Lung (tissue), 12 donors: Measurements from ENCODE around the gene ARL11. TPM values are rescaled to one million over a fixed set of nuclear protein-coding genes. Genes with fewer than 3 reads are reported as not detected.

Source experiments
- ATAC-seq: fragments of 200-7000 bp; cut with Tn5 transposase; one replicate; pipeline ENCODE4 v1.9.1; 2020; ENCODE audit warnings: moderate number of reproducible peaks; ENCODE audit not compliant: insufficient read depth, low FRiP score
- DNase-seq, 3 donors: peaks; one replicate each; pipeline ENCODE4 v3.0.0-alpha.2; 2013 to 2017
- H3K27ac ChIP-seq, 2 donors: one replicate each; pipeline ENCODE4 v1.5.1; 2013; ENCODE audit warnings: mild to moderate bottlenecking in 2 of 2, moderate library complexity in 2 of 2, control low read depth in 1 of 2, inconsistent platforms in 1 of 2, low read depth in 1 of 2, low read length in 1 of 2
- H3K27me3 ChIP-seq, 3 donors: one replicate each; pipeline ENCODE4 v1.5.1; 2013; ENCODE audit warnings: low read length in 2 of 3; ENCODE audit not compliant: control insufficient read depth in 3 of 3, insufficient read depth in 3 of 3
- H3K36me3 ChIP-seq, 4 donors: one replicate each; pipeline ENCODE4 v1.5.1; 2013; ENCODE audit warnings: low read length in 4 of 4, mild to moderate bottlenecking in 1 of 4, moderate library complexity in 1 of 4; ENCODE audit not compliant: control insufficient read depth in 4 of 4, insufficient read depth in 4 of 4
- H3K4me1 ChIP-seq, 5 donors: one replicate each; pipeline ENCODE4 v1.5.1; 2013; ENCODE audit warnings: low read length in 5 of 5, mild to moderate bottlenecking in 2 of 5, moderate library complexity in 1 of 5; ENCODE audit not compliant: control insufficient read depth in 5 of 5, insufficient read depth in 5 of 5
- H3K4me3 ChIP-seq: one replicate; pipeline ENCODE4 v1.5.1; 2013; ENCODE audit warnings: mild to moderate bottlenecking, control low read depth, moderate library complexity
- H3K9ac ChIP-seq, 2 donors: one replicate each; pipeline ENCODE4 v1.5.1; 2013; ENCODE audit warnings: low read length in 2 of 2, control low read depth in 1 of 2; ENCODE audit not compliant: insufficient read depth in 1 of 2
- H3K9me3 ChIP-seq, 4 donors: one replicate each; pipeline ENCODE4 v1.5.1; 2013; ENCODE audit warnings: low read length in 3 of 4, mild to moderate bottlenecking in 1 of 4, moderate library complexity in 1 of 4; ENCODE audit not compliant: control insufficient read depth in 4 of 4, insufficient read depth in 3 of 4
- WGBS, 2 donors: extraction: QIAGEN DNeasy Blood & Tissue Kit; methylation state at CpG; one replicate each; pipeline ENCODE4 v1.1.7; 2013; 5-methylcytosine and 5-hydroxymethylcytosine counted together
- polyA plus RNA-seq, 2 donors: library from polyadenylated mRNA; stranded (reverse); fragments of 200-250 nt; gene quantifications; one replicate each; pipeline ENCODE4 v1.2.1, GENCODE V29; 2013
- total RNA-seq, 2 donors: library from RNA; depleted of rRNA in 1 of 2; stranded (reverse); fragments of >200 nt in 1 of 2; gene quantifications; one replicate each; pipeline ENCODE4 v1.2.1, GENCODE V29; 2014 to 2021
- TF ChIP-seq, protein P1 (sequence below): IDR thresholded peaks from 2 replicates; pipeline ENCODE4 v1.5.1; 2012; ENCODE audit warnings: mild to moderate bottlenecking; ENCODE audit errors: control extremely low read depth, extremely low read depth
- donor health status: control.
- donor health status: control.
- donor health status: Bipolar disorder and iron deficiency.
- donor health status: healthy.
- donor health status: DM: yes; HTN: yes; CAD: no.

Gene ARL11
- total and polyA plus RNA-seq, 4 donors = 1.1 to 8.9 (median 4.4) TPM

DNA sequence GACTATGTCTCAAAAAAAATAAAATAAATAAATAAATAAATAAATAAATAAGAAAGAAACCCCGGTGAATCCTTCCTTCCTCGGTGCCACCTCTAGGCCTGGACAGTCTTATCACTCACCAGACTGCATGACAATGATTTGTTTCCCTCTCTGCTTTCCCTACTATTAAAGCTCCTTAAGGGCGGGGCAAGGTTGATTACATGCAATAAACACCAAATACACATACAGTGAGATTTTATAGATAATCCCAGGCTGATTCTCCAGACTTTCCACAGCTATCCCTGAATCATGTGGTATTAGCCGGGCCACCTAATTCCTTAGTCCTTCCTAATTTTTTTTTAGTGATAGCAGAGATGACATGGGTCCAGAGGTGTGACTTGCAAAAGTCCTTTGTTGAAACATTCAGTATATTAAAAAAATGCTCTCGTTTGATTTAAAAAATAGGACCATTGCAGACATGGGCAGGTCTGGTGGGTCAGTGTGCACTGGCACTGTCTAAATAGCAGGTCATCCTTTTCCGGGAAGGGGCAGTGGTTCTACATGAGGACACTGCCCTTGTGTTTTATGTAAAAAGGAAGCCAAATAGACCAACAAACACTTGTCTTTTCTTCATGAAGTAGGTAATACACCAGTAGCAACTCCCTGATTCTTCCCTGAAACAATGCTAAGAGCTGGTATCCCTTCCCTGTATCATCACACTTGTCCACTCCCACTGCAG is 48.4 kb downstream of the ARL11 start:
- Histone ChIP-seq H3K27ac (no peak overlapping the region), H3K36me3 (peaks cover 0 to 8% (median 4%) of the 10 kb centered on the region in 4 donors), H3K4me1 (no peaks in the 10 kb centered on the region), H3K9me3 (no peaks in the 10 kb centered on the region), H3K27me3 (no peaks in the 10 kb centered on the region), H3K9ac (no peak overlapping the region), H3K4me3 (no peak overlapping the region)
- WGBS, 2 donors = 94 to 96% methylated on average over 6 of the region's 6 CpGs
- ATAC-seq = no peak
- TF ChIP-seq, protein P1, sequence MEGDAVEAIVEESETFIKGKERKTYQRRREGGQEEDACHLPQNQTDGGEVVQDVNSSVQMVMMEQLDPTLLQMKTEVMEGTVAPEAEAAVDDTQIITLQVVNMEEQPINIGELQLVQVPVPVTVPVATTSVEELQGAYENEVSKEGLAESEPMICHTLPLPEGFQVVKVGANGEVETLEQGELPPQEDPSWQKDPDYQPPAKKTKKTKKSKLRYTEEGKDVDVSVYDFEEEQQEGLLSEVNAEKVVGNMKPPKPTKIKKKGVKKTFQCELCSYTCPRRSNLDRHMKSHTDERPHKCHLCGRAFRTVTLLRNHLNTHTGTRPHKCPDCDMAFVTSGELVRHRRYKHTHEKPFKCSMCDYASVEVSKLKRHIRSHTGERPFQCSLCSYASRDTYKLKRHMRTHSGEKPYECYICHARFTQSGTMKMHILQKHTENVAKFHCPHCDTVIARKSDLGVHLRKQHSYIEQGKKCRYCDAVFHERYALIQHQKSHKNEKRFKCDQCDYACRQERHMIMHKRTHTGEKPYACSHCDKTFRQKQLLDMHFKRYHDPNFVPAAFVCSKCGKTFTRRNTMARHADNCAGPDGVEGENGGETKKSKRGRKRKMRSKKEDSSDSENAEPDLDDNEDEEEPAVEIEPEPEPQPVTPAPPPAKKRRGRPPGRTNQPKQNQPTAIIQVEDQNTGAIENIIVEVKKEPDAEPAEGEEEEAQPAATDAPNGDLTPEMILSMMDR = no peak
- DNase-seq = no peak

DNA sequence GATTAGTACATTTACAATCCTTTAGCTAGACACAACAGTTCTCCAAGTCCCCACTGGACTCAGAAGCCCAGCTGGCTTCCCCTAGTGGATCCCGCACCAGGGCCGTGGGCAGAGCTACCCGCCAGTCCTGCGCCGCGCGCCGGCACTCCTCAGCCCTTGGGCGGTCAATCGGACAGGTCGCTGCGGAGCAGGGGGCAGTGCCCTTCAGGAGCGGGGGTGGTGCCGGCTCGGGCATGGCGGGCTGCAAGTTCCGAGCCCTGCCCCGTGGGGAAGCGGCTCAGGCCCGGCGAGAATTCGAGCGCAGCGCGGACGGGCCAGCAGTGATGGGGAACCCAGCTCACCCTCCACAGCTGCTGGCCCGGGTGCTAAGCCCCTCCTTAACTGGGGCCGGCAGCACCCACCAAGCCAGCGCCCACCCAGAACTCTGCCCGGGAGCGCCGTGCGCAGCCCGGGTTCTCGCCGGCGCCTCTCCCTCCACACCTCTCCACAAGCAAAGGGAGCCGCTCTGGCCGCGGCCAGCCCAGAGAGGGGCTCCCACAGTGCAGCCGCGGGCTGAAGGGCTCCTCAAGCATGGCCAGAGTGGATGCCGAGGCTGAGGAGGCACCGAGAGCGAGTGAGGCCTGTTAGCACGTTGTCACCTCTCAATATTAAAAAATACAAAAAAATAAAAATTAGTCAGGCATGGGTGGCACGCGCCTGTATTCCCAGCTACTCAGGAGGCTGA is 50.0 kb downstream of the ARL11 start:
- ATAC-seq (no peak), DNase-seq (no peak)
- 95 to 96% methylated on average over 48 of the region's 48 CpGs for WGBS, 2 donors

DNA sequence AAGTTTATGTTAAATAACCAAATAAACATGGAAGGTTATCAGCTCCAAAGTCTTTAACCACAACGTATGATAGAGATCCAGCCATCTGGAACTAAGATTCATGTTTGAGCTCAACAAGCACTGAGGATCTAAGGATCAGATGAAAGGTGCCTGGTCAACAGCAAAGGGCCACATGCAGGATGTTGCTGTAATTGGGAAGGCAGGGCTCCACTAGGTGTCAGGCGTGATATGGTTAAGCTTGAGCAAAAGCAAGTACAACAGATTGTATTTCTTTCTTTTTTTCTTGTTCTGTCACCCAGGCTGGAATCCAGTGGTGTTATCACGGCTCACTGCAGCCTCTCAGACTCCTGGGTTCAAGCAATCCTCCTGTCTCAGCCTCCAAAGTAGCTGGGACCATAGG is 50.9 kb downstream of the ARL11 start:
- Histone ChIP-seq H3K4me3 (no peak overlapping the region), H3K4me1 (no peaks in the 10 kb centered on the region), H3K27me3 (no peaks in the 10 kb centered on the region), H3K9me3 (no peaks in the 10 kb centered on the region), H3K36me3 (peaks cover 0 to 8% (median 4%) of the 10 kb centered on the region in 4 donors), H3K27ac (no peak overlapping the region), H3K9ac (no peak overlapping the region)
- peak in 1 of 3 donors; percentile 23 for DNase-seq
- TF ChIP-seq, protein P1 = no peak
- ATAC-seq = no peak
- 72 to 77% methylated on average over 3 of the region's 3 CpGs for WGBS, 2 donors

More for the DNA sequence above, 50.0 kb downstream of the ARL11 start:
- Histone ChIP-seq H3K27me3 (no peaks in the 10 kb centered on the region), H3K9me3 (no peaks in the 10 kb centered on the region), H3K36me3 (peaks cover 0 to 8% (median 4%) of the 10 kb centered on the region in 4 donors), H3K4me1 (no peaks in the 10 kb centered on the region), H3K27ac (no peak overlapping the region), H3K4me3 (no peak overlapping the region), H3K9ac (no peak overlapping the region)
- TF ChIP-seq, protein P1 = no peak
